Activated CD4-positive, alpha-beta T cell treated with anti-CD3 and anti-CD28 coated beads for 1 hour (primary cell): ENCODE measurements around the gene RAP2B.
"Not testable (repeated sequence)": the region's sequence is repeated elsewhere in the genome, so short reads cannot be mapped to it uniquely, and the experiment has no call there.

Experiments
- DNase-seq: peaks from one replicate; pipeline ENCODE4 v3.0.0-alpha.2; 2020

Gene RAP2B

DNA sequence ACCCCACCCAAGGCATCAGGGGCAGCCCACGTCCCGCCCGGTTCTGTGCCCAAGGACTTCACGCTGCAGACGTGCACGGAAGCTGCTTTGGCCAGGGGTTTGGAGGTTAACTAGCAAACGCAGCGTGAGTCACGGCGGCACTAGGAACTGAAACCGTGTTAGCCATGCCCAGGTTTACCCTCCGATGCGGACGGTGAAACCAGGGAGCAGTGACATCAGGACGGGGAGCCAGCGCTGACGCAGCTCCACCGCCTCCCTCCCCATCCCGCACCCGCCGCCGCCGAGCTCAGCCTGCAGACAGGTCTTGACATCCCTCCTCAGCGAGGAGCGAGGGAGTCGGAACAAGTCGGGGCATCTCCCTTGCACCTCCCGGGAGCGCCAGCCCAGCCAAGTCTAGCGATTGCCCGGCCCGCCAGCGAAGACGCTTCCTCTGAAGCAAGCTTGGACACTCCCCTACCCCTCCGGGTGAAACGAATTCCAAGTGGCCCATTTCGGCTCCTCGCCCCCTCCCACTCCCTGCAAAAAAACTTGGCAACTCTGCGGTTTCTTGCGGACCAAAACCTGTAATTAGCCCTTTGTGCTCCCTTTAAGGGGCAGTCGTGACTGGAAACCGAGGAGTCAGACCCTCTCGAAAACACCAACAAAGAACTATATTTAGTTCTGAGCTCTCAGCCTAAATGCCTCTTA, 1.4 kb upstream of the RAP2B start:
- peak; percentile 60 for DNase-seq

GRCh38 chr3:153161138-153161713, 800 bp upstream of the RAP2B start:
- peak; percentile 82 for DNase-seq

DNA sequence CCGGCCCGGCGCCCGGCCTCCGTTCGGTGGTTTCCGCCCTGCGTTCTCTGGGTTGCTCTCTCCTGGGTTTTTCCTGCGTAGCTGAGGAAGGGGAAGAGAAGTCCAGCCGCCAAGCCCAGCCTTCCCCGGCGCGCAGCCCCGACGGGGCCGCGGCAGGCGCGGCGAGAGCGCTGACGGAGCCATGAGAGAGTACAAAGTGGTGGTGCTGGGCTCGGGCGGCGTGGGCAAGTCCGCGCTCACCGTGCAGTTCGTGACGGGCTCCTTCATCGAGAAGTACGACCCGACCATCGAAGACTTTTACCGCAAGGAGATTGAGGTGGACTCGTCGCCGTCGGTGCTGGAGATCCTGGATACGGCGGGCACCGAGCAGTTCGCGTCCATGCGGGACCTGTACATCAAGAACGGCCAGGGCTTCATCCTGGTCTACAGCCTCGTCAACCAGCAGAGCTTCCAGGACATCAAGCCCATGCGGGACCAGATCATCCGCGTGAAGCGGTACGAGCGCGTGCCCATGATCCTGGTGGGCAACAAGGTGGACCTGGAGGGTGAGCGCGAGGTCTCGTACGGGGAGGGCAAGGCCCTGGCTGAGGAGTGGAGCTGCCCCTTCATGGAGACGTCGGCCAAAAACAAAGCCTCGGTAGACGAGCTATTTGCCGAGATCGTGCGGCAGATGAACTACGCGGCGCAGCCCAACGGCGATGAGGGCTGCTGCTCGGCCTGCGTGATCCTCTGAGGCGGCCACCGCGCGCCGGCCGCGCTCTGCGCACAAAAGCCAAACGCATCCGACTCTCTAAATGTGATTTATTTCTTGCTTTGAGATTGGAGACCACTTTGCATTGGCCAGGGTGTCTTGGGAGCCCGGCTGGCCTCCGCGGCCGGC, 727 bp downstream of the RAP2B start:
- DNase-seq: peak; percentile 24

GRCh38 chr3:153163393-153163724, 1.3 kb downstream of the RAP2B start:
- DNase-seq: no peak

- DNase-seq: no peak
Measured at GRCh38 chr3:153163756-153164550, 1.9 kb downstream of the RAP2B start.

DNA sequence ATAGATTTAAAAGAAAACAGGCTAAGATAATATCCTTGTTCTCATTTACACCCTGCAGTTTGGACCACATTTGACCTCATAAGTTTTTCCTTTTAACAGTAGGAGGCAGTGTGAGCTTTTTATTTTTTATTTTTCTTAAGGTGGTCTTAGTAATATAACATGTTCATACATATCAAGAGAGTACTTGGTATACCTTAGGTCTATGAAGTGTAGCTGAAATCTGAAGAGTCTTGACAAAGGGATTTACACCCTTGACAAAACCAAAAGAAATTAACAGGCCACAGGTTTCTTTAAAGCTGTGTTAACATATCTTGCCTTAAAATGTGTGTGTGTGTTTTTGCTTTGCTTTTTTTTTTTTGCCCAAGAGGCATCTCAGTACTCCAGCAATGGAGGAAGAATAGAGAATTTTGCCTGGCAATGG, 3.2 kb downstream of the RAP2B start:
- no peak for DNase-seq

- DNase-seq: no peak
Measured at GRCh38 chr3:153166206-153166605, 4.2 kb downstream of the RAP2B start.

GRCh38 chr3:153166796-153167195, 4.8 kb downstream of the RAP2B start:
- no peak for DNase-seq

GRCh38 chr3:153169793-153170383, 7.9 kb downstream of the RAP2B start:
- no peak for DNase-seq

GRCh38 chr3:153171256-153171655, 9.2 kb downstream of the RAP2B start:
- DNase-seq: no peak

DNA sequence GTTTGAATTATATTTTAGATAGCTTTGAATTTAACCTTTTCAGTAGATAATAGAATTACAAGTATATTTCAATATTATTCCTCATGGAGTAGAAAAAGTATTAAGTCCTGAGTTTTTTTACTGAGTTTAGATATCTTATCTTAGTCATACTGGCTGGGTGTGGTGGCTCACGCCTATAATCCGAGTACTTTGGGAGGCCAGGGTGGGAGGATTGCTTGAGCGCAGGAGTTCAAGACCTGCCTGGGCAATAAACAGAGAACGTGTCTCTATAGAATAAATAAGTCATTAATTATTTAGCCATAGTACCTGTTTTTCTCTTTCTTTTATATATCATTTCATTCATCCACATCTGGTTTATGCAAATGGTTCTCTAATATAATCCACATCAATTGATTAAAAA, 9.9 kb downstream of the RAP2B start:
- no peak for DNase-seq

DNA sequence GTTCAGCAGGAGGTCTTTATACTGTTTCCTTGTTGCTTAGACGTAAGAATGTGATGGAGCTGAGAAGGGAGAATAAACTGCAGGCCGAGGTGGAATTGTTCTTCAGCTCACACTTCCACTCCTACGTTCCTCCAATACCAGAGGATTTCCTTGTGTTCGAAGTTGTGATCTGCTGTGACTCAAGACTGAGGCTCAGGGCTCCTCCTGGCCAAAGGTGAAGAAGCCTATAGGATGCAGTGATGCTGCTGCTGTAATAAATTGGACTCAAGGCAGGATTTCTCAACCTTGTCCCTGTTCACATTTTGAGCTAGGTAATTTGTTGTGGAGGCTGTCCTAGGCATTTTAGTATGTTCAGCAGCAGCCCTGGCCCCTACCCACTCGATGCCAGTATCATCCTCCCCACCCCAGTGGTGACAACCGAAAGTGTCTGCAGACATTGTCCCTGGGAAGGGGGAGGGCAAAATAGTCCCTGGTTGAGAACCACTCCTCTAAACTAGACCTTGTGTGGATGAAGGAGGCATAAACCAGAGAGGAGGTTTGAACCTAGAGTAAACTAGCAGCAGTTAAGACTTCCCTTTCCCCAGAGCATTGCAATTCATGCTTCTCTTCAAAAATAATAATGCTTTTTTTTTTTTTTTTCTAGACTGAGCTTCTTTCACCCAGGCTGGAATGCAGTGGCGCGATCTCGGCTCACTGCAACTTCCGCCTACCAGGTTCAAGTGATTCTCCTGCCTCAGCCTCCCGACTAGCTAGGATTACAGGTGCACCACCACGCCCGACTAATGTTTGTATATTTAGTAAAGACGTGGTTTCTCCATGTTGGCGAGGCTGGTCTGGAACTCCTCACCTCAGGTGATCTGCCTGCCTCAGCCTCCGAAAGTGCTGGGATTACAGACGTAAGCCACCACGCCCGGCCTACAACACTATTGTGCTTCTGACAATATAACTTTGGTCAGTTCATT, 11.1 kb downstream of the RAP2B start:
- no peak for DNase-seq

GRCh38 chr3:153173758-153174516, 11.9 kb downstream of the RAP2B start:
- no peak for DNase-seq

DNA sequence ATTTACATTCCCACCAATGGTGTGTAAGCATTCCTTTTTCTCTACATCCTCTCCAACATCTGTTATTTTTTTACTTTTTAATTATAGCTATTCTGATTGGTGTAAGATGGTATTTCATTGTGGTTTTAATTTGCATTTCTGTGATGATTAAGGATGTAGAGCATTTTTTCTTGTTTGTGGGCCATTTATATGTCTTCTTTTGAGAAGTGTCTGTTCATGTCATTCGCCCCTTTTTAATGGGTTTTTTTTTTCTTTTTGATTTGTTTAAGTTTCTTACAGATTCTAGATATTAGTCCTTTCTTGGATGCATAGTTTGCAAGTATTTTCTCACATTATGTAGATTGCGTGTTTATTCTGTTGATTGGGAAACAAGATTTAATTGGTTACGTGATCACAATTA, 14.2 kb downstream of the RAP2B start:
- no peak for DNase-seq

- DNase-seq: no peak
Measured at GRCh38 chr3:153180860-153181372, 18.9 kb downstream of the RAP2B start.

GRCh38 chr3:153182501-153183293, 20.7 kb downstream of the RAP2B start:
- no peak for DNase-seq

DNA sequence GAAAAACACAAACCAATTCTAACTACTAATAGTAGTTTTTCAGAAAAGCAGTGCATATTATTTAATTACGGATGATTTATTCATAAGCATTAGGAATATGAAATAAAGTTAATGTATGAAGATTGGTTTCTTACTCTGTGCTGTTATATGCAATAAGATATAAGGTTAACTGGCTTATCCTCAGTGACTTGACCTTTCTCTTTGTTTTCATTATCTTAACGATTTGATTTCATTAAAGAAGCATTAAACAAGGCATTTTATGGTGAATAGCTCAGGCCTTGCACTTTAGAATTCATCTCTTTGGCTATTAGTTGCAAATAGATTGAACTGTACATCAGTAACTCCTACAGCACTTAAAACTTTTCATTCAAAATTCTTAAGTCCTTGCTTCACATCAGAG, 28.9 kb downstream of the RAP2B start:
- DNase-seq: no peak

DNA sequence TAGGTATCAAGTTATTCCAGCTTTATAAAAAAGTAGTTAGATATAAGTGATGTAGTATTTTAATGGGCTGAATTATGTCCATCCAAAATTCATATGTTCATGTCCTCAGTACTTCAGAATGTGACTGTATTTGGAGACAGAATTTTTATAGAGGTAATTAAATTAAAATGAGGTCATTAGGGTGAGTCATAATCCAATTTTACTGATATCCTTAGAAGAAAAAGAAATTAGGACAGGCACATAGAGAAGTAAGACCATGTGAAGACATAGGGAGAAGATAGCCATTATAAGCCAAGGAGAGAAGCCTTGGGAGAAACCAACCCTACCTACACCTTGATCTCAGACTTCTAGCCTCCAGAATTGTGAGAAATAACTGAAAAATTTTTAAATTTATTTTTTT, 30.3 kb downstream of the RAP2B start:
- DNase-seq: no peak

DNA sequence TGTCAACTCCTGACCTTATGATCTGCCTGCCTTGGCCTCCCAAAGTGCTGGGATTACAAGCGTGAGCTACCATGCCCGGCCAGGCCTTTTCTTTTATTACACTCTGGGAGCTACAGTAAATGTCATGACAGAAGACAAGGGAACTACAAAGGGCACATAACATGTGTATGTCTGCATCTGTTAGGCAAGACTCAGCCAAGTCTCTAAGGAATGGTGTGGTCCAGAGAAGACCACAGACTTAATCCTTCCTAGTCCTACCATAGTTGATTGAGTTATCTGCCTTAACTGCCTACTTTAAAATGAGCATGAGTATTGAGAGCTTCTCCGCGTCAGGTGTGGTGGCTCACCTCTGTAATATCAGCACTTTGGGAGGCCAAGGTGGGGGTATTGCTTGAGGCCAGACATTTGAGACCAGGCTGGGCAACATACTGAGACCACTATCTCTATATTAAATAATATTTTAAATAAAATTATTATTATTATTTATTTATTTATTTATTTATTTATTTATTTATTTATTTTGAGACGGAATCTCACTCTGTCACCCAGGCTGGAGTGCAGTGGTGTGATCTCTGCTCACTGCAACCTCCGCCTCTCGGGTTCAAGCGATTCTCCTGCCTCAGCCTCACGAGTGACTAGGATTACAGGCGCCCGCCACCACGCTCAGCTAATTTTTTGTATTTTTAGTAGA, 31.9 kb downstream of the RAP2B start:
- not testable (repeated sequence) for DNase-seq
